Right lobe of liver (tissue), 4 donors: ENCODE measurements around the gene GABRA5.

Source experiments
- CTCF ChIP-seq, 4 donors: fragments of 200-600 bp in 3 of 4; fragments of 450-650 bp in 1 of 4; IDR thresholded peaks; one replicate each; pipeline versions ENCODE4 v1.5.1 to v1.8.0; 2016 to 2022; ENCODE audit warnings: antibody characterized with exemption in 4 of 4, mild to moderate bottlenecking in 2 of 4
- POLR2A ChIP-seq: fragments of 450-650 bp; IDR thresholded peaks from one replicate; pipeline ENCODE4 v1.6.1; 2017; ENCODE audit warnings: antibody characterized with exemption, mild to moderate bottlenecking
- donor health status: DM: no; HTN: no; CAD: no.
- donor health status: DM: no; HTN: no; CAD: no.
- donor health status: DM: no; HTN: yes; CAD: no.

- TF ChIP-seq CTCF (IDR thresholded peaks at IDR 0.05) (no peak), POLR2A (no peak)
Observed at GRCh38 chr15:26899658-26900057, 32.8 kb downstream of the GABRA5 start.
